SU-DHL-6 (cell line): ENCODE measurements around the gene TRIM24.

Experiments
- H2AFZ ChIP-seq: fragments of 200-600 bp; sonication (generic); 2 replicates; pipeline ENCODE4 v1.6.1; 2014; ENCODE audit warnings: low read depth, mild to moderate bottlenecking, moderate library complexity, mixed read lengths, antibody characterized with exemption, low read length; ENCODE audit not compliant: severe bottlenecking
- H3F3A ChIP-seq: fragments of 200-600 bp; shearing (Covaris generic); 2 replicates; pipeline ENCODE4 v1.6.0; 2016; ENCODE audit warnings: antibody characterized with exemption, mild to moderate bottlenecking; ENCODE audit not compliant: insufficient read depth
- H3K27ac ChIP-seq: fragments of 200-600 bp; sonication (generic); 2 replicates; pipeline ENCODE4 v1.5.1; 2016; ENCODE audit warnings: low read depth, mild to moderate bottlenecking, low read length, moderate library complexity, mixed read lengths
- H3K27me3 ChIP-seq: fragments of 200-600 bp; sonication (generic), shearing (Covaris generic); 2 replicates; pipeline ENCODE4 v1.6.0; 2014; ENCODE audit warnings: mild to moderate bottlenecking, low read length
- H3K36me3 ChIP-seq: fragments of 200-600 bp; sonication (generic); 2 replicates; pipeline ENCODE4 v1.6.1; 2014; ENCODE audit warnings: mild to moderate bottlenecking, low read length, mixed read lengths
- H3K4me2 ChIP-seq: fragments of 300-600, 200-600 bp; shearing (Covaris generic), sonication (generic); 2 replicates; pipeline ENCODE4 v1.6.0; 2014; ENCODE audit warnings: low read length, low read depth, mild to moderate bottlenecking; ENCODE audit not compliant: poor library complexity, severe bottlenecking
- H3K4me3 ChIP-seq: fragments of 200-600 bp; sonication (generic); 2 replicates; pipeline ENCODE4 v1.5.1; 2014; ENCODE audit warnings: antibody characterized with exemption, low read length, mild to moderate bottlenecking, mixed read lengths; ENCODE audit not compliant: insufficient read depth, poor library complexity, severe bottlenecking
- H3K79me2 ChIP-seq: fragments of 200-600 bp; sonication (generic); 2 replicates; pipeline ENCODE4 v1.6.1; 2014; ENCODE audit warnings: mild to moderate bottlenecking, low read length, moderate library complexity; ENCODE audit not compliant: insufficient read depth
- H3K9ac ChIP-seq: fragments of 200-600 bp; sonication (generic); 2 replicates; pipeline ENCODE4 v1.7.0; 2014; ENCODE audit warnings: mild to moderate bottlenecking, low read length
- H3K9me2 ChIP-seq: fragments of 200-600 bp; sonication (generic); replicated peaks from 2 replicates; pipeline ENCODE4 v1.6.1; 2014; ENCODE audit warnings: low read length; ENCODE audit not compliant: insufficient read depth
- H3K9me3 ChIP-seq: fragments of 200-600 bp; sonication (generic); 2 replicates; pipeline ENCODE4 v1.6.1; 2014; ENCODE audit warnings: low read length, mixed read lengths; ENCODE audit not compliant: insufficient read depth
- H4K20me1 ChIP-seq: fragments of 200-600 bp; sonication (generic); 2 replicates; pipeline ENCODE4 v1.6.1; 2014; ENCODE audit warnings: low read depth, mild to moderate bottlenecking, antibody characterized with exemption, low read length, moderate library complexity, mixed read lengths
- EZH2phosphoT487 ChIP-seq: fragments of 200-600 bp; sonication (generic), shearing (Covaris generic); conservative IDR thresholded peaks from 2 replicates; pipeline ENCODE4 v1.6.1; 2018; ENCODE audit warnings: mild to moderate bottlenecking, antibody characterized with exemption, low read length, moderate library complexity, mixed read lengths
- TF ChIP-seq, protein P1 (sequence below): fragments of 200-600 bp; sonication (generic); IDR thresholded peaks from one replicate; pipeline ENCODE4 v1.5.1; 2017; ENCODE audit warnings: antibody characterized with exemption, mild to moderate bottlenecking, low read length, moderate library complexity; ENCODE audit not compliant: insufficient read depth, poor library complexity, severe bottlenecking

TRIM24 gene

DNA sequence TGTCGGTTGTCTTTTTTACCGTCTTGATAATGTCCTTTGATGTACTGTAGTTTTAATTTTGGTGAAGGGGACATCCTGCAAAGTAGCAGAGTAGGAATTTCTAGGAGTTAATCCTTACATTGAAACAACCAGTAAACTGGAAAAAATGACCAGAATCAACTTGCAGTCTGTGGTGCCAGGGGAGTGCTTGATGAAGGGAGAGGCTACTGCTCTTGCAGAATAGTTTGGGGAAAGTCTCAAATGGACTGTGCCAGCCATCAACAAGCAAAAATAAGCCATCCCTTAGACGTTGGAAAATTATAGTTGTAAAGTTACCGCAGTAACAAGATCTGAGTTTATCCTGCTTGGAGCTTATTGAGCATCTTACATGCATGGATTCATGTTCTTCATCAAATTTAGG, 32.4 kb downstream of the TRIM24 start:
- Histone ChIP-seq H3F3A (no peaks in the 10 kb centered on the region), H3K4me2 (no peak overlapping the region)
- no peak for TF ChIP-seq EZH2phosphoT487
- TF ChIP-seq, protein P1, sequence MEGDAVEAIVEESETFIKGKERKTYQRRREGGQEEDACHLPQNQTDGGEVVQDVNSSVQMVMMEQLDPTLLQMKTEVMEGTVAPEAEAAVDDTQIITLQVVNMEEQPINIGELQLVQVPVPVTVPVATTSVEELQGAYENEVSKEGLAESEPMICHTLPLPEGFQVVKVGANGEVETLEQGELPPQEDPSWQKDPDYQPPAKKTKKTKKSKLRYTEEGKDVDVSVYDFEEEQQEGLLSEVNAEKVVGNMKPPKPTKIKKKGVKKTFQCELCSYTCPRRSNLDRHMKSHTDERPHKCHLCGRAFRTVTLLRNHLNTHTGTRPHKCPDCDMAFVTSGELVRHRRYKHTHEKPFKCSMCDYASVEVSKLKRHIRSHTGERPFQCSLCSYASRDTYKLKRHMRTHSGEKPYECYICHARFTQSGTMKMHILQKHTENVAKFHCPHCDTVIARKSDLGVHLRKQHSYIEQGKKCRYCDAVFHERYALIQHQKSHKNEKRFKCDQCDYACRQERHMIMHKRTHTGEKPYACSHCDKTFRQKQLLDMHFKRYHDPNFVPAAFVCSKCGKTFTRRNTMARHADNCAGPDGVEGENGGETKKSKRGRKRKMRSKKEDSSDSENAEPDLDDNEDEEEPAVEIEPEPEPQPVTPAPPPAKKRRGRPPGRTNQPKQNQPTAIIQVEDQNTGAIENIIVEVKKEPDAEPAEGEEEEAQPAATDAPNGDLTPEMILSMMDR = no peak

DNA sequence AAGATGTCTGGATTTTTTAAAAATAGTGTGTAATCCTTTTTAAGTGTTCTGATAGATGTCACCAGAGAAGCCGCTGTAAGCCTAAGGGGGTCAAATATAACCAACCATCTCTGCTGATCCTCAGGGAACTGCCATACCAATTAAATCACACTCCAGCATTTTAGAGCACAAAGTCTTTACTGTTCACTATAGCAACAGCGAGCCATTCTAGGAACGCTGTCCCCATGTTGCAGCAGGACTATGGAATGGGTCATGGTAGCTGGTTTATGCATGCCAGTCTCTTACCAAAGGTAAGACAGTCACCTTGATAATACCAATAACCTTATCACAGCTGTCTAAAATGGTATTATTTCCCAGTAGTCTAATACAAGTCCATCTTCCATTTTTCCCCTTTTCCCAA, 33.5 kb downstream of the TRIM24 start:
- no peaks in the 10 kb centered on the region for H3K9me3 ChIP-seq
- H3K79me2 ChIP-seq = peaks cover 94% of the 10 kb centered on the region

More for the DNA sequence above, 32.4 kb downstream of the TRIM24 start:
- no peak overlapping the region for H3K9ac ChIP-seq
- no peaks in the 10 kb centered on the region for H3K9me2 ChIP-seq
- H2AFZ ChIP-seq = no peak overlapping the region
- H3K9me3 ChIP-seq = no peaks in the 10 kb centered on the region
- peaks cover 93% of the 10 kb centered on the region for H3K79me2 ChIP-seq
- no peak overlapping the region for H3K27ac ChIP-seq
- H3K27me3 ChIP-seq = no peaks in the 10 kb centered on the region
- peaks cover 19% of the 10 kb centered on the region for H4K20me1 ChIP-seq
- H3K36me3 ChIP-seq = no peaks in the 10 kb centered on the region
- H3K4me3 ChIP-seq = no peak overlapping the region

DNA sequence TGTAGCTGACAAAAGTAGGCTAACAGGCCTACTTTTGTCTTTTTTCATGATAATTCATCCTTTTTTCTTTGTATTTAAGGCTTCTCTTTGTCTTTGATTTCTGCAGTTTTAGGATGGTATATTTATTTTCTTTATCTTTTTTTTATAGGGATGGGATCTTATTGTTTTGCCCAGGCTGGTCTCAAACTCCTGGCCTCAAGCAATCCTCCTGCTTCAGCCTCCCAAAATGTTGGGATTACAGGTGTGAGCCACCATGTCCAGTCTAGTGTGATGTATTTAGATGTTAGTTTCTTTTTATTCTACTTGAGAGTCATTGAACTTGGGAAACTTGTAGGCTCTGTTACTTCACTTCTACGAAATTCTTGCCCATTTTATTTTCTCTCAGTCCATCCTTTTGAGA, 35.4 kb downstream of the TRIM24 start:
- H3K4me3 ChIP-seq = no peak overlapping the region
- no peaks in the 10 kb centered on the region for H3F3A ChIP-seq
- H3K9me2 ChIP-seq = no peaks in the 10 kb centered on the region
- TF ChIP-seq, protein P1 = no peak
- TF ChIP-seq EZH2phosphoT487 = no peak
- H4K20me1 ChIP-seq = peaks cover 19% of the 10 kb centered on the region
- no peak overlapping the region for H3K27ac ChIP-seq
- no peak overlapping the region for H2AFZ ChIP-seq
- no peaks in the 10 kb centered on the region for H3K27me3 ChIP-seq
- H3K9ac ChIP-seq = no peak overlapping the region
- H3K36me3 ChIP-seq = no peaks in the 10 kb centered on the region
- H3K79me2 ChIP-seq = peaks cover 100% of the 10 kb centered on the region
- no peak overlapping the region for H3K4me2 ChIP-seq
- no peaks in the 10 kb centered on the region for H3K9me3 ChIP-seq

More for the DNA sequence above, 33.5 kb downstream of the TRIM24 start:
- TF ChIP-seq, protein P1 = no peak
- no peak for TF ChIP-seq EZH2phosphoT487
- peaks cover 19% of the 10 kb centered on the region for H4K20me1 ChIP-seq
- no peaks in the 10 kb centered on the region for H3K27me3 ChIP-seq
- no peak overlapping the region for H2AFZ ChIP-seq
- no peaks in the 10 kb centered on the region for H3F3A ChIP-seq
- no peak overlapping the region for H3K4me2 ChIP-seq
- no peaks in the 10 kb centered on the region for H3K36me3 ChIP-seq
- no peak overlapping the region for H3K9ac ChIP-seq
- H3K27ac ChIP-seq = no peak overlapping the region
- no peak overlapping the region for H3K4me3 ChIP-seq
- H3K9me2 ChIP-seq = no peaks in the 10 kb centered on the region
